Measurements from ENCODE around the gene GALNT2. TPM values are rescaled to one million over a fixed set of nuclear protein-coding genes. Genes with fewer than 3 reads are reported as not detected.

GALNT2 gene
- total RNA-seq, 1 donor from 2014 or later, result 58.0 TPM

GRCh38 chr1:230210981-230211336, 143.9 kb downstream of the GALNT2 start:
- Mint-ChIP-seq H3K36me3 (ENCODE audit: low read depth) (no peaks in the 10 kb centered on the region), H3K4me1 (peaks cover 45% of the 10 kb centered on the region), H3K4me3 (no peak overlapping the region), H3K27ac (ENCODE audit: unreplicated experiment) (peak overlapping the region; percentile 32), H3K27me3 (ENCODE audit: low read depth) (no peaks in the 10 kb centered on the region), H3K9me3 (no peaks in the 10 kb centered on the region)
- no peak for TF ChIP-seq CTCF (conservative IDR thresholded peaks at IDR 0.05)
- no peak for DNase-seq (ENCODE audit: low read depth, low spot score)

GRCh38 chr1:230211436-230212145, 144.6 kb downstream of the GALNT2 start:
- Mint-ChIP-seq H3K27ac (ENCODE audit: unreplicated experiment) (no peak overlapping the region), H3K4me1 (peaks cover 38% of the 10 kb centered on the region)

GRCh38 chr1:230212405-230212936, 145.4 kb downstream of the GALNT2 start:
- Mint-ChIP-seq H3K4me3 (no peak overlapping the region), H3K27ac (ENCODE audit: unreplicated experiment) (no peak overlapping the region), H3K27me3 (ENCODE audit: low read depth) (no peaks in the 10 kb centered on the region), H3K4me1 (peaks cover 30% of the 10 kb centered on the region), H3K9me3 (no peaks in the 10 kb centered on the region), H3K36me3 (ENCODE audit: low read depth) (no peaks in the 10 kb centered on the region)
- DNase-seq (ENCODE audit: low read depth, low spot score), result no peak
- TF ChIP-seq CTCF (conservative IDR thresholded peaks at IDR 0.05), result no peak

More at GRCh38 chr1:230211436-230212145, 144.6 kb downstream of the GALNT2 start:
- no peaks in the 10 kb centered on the region for H3K36me3 Mint-ChIP-seq (ENCODE audit: low read depth)
- no peak for DNase-seq (ENCODE audit: low read depth, low spot score)
- H3K9me3 Mint-ChIP-seq, result no peaks in the 10 kb centered on the region
- TF ChIP-seq CTCF (conservative IDR thresholded peaks at IDR 0.05), result no peak
- no peak overlapping the region for H3K4me3 Mint-ChIP-seq
- no peaks in the 10 kb centered on the region for H3K27me3 Mint-ChIP-seq (ENCODE audit: low read depth)

GRCh38 chr1:230215031-230215430, 148.0 kb downstream of the GALNT2 start:
- Mint-ChIP-seq H3K4me3 (no peak overlapping the region), H3K27ac (ENCODE audit: unreplicated experiment) (peak overlapping the region; percentile 1), H3K9me3 (no peaks in the 10 kb centered on the region), H3K27me3 (ENCODE audit: low read depth) (no peaks in the 10 kb centered on the region), H3K36me3 (ENCODE audit: low read depth) (no peaks in the 10 kb centered on the region), H3K4me1 (peaks cover 19% of the 10 kb centered on the region)
- no peak for DNase-seq (ENCODE audit: low read depth, low spot score)
- TF ChIP-seq CTCF (conservative IDR thresholded peaks at IDR 0.05), result peak; percentile 25

GRCh38 chr1:230215529-230215928, 148.5 kb downstream of the GALNT2 start:
- H3K27me3 Mint-ChIP-seq (ENCODE audit: low read depth), result no peaks in the 10 kb centered on the region
- TF ChIP-seq CTCF (conservative IDR thresholded peaks at IDR 0.05), result no peak
- H3K27ac Mint-ChIP-seq (ENCODE audit: unreplicated experiment), result no peak overlapping the region
- no peaks in the 10 kb centered on the region for H3K9me3 Mint-ChIP-seq
- peaks cover 14% of the 10 kb centered on the region for H3K4me1 Mint-ChIP-seq
- H3K36me3 Mint-ChIP-seq (ENCODE audit: low read depth), result no peaks in the 10 kb centered on the region
- no peak for DNase-seq (ENCODE audit: low read depth, low spot score)
- H3K4me3 Mint-ChIP-seq, result no peak overlapping the region

Data from neural crest cell (in vitro differentiated cells).